Trophoblast cell (in vitro differentiated cells and primary cell): Measurements from ENCODE around the gene MYO10.

ENCODE experiments used
- DNase-seq, 2 donors: peaks; one replicate each; pipeline ENCODE4 v3.0.0-alpha.2; 2016
- H2AFZ ChIP-seq: 2 replicates; pipeline ENCODE4 v1.6.1; 2013; ENCODE audit warnings: low read length, moderate library complexity, mild to moderate bottlenecking; ENCODE audit not compliant: insufficient read depth, poor library complexity
- H2AK5ac ChIP-seq: 2 replicates; pipeline ENCODE4 v1.6.1; 2013; ENCODE audit warnings: mild to moderate bottlenecking, low read length
- H2BK120ac ChIP-seq: 2 replicates; pipeline ENCODE4 v1.6.1; 2013; ENCODE audit warnings: low read length, mild to moderate bottlenecking, moderate library complexity; ENCODE audit not compliant: insufficient read depth, poor library complexity
- H2BK12ac ChIP-seq: 2 replicates; pipeline ENCODE4 v1.6.1; 2013; ENCODE audit warnings: mild to moderate bottlenecking, low read length, moderate library complexity
- H2BK5ac ChIP-seq: 2 replicates; pipeline ENCODE4 v1.6.1; 2013; ENCODE audit warnings: low read length, low read depth, moderate library complexity, mild to moderate bottlenecking; ENCODE audit not compliant: poor library complexity
- H3K14ac ChIP-seq: 2 replicates; pipeline ENCODE4 v1.6.1; 2013; ENCODE audit warnings: mild to moderate bottlenecking, low read length
- H3K18ac ChIP-seq: 2 replicates; pipeline ENCODE4 v1.6.1; 2013; ENCODE audit warnings: mild to moderate bottlenecking, low read length
- H3K23ac ChIP-seq: 2 replicates; pipeline ENCODE4 v1.6.1; 2013; ENCODE audit warnings: low read length
- H3K27ac ChIP-seq: 2 replicates; pipeline ENCODE4 v1.5.1; 2013; ENCODE audit warnings: low read depth, mild to moderate bottlenecking, inconsistent platforms, low read length, moderate library complexity
- H3K27me3 ChIP-seq: 2 replicates; pipeline ENCODE4 v1.6.1; 2013; ENCODE audit warnings: inconsistent platforms, mild to moderate bottlenecking, low read length, moderate library complexity; ENCODE audit not compliant: insufficient read depth
- H3K36me3 ChIP-seq, 2 experiments: 1 replicate in 1 of 2; 2 replicates in 1 of 2; pipeline ENCODE4 v1.6.1; 2013; ENCODE audit warnings: low read length in 2 of 2, mild to moderate bottlenecking in 2 of 2, moderate library complexity in 1 of 2; ENCODE audit not compliant: insufficient read depth in 2 of 2, control insufficient read depth in 1 of 2
- H3K4ac ChIP-seq: 2 replicates; pipeline ENCODE4 v1.6.1; 2013; ENCODE audit warnings: low read depth, mild to moderate bottlenecking, low read length, moderate library complexity
- H3K4me1 ChIP-seq, 2 experiments: 1 replicate in 1 of 2; 2 replicates in 1 of 2; pipeline ENCODE4 v1.6.1; 2013; ENCODE audit warnings: low read length in 2 of 2, mild to moderate bottlenecking in 2 of 2, moderate library complexity in 1 of 2; ENCODE audit not compliant: insufficient read depth in 2 of 2, control insufficient read depth in 1 of 2
- H3K4me2 ChIP-seq: 2 replicates; pipeline ENCODE4 v1.6.1; 2013; ENCODE audit warnings: inconsistent platforms, mild to moderate bottlenecking, low read length, moderate library complexity
- H3K4me3 ChIP-seq: 2 replicates; pipeline ENCODE4 v1.5.1; 2013; ENCODE audit warnings: mild to moderate bottlenecking, low read depth, low read length, inconsistent platforms
- H3K79me1 ChIP-seq: one replicate; pipeline ENCODE4 v1.6.1; 2013; ENCODE audit warnings: low read length
- H3K79me2 ChIP-seq: 2 replicates; pipeline ENCODE4 v1.6.1; 2013; ENCODE audit warnings: low read length, mild to moderate bottlenecking; ENCODE audit not compliant: control insufficient read depth, insufficient read depth, poor library complexity
- H3K9ac ChIP-seq: 2 replicates; pipeline ENCODE4 v1.6.1; 2013; ENCODE audit warnings: mild to moderate bottlenecking, low read length
- H3K9me3 ChIP-seq: 2 replicates; pipeline ENCODE4 v1.6.1; 2013; ENCODE audit warnings: low read depth, mild to moderate bottlenecking, control low read depth, inconsistent platforms, low read length; ENCODE audit not compliant: insufficient read depth
- H4K12ac ChIP-seq: 2 replicates; pipeline ENCODE4 v1.6.1; 2013; ENCODE audit warnings: low read depth, mild to moderate bottlenecking, low read length, moderate library complexity
- H4K8ac ChIP-seq: 2 replicates; pipeline ENCODE4 v1.6.1; 2013; ENCODE audit warnings: low read depth, mild to moderate bottlenecking, low read length, moderate library complexity
- H4K91ac ChIP-seq: one replicate; pipeline ENCODE4 v1.6.1; 2013; ENCODE audit warnings: low read depth, mild to moderate bottlenecking, low read length, moderate library complexity
- WGBS: extraction: QIAGEN DNeasy Blood & Tissue Kit; methylation state at CpG from one replicate; pipeline ENCODE4 v1.1.7; 2013; ENCODE audit warnings: missing lambda C conversion rate; ENCODE audit not compliant: insufficient read length, insufficient coverage; ENCODE audit errors: extremely low coverage; 5-methylcytosine and 5-hydroxymethylcytosine counted together

The MYO10 gene

DNA sequence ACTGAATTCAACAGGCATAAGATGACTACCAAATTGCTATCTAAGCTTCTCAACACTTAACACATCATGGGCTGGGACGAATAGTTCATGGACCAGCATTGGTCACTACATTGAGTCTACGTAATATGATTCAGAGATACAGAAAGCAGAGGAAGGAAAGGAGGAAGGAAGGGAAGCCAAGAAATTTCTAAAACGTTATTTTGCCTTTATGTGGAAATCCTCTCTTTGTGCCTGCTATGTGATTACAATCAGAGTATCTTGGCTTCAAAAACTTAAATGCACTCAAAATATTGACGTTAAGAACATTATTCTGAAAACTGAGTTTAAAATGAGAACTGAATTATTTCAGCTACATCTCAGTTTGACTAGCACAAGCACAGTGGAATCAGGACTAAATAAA, 231.1 kb downstream of the MYO10 start:
- no peaks in the 10 kb centered on the region for H3K27me3 ChIP-seq
- no peak overlapping the region for H2AFZ ChIP-seq
- no peak for DNase-seq
- H4K91ac ChIP-seq, result no peak overlapping the region
- no peak overlapping the region for H3K14ac ChIP-seq
- no peaks in the 10 kb centered on the region for H3K9me3 ChIP-seq
- no peaks in the 10 kb centered on the region for H3K4me1 ChIP-seq
- H2BK12ac ChIP-seq, result no peak overlapping the region
- H3K79me2 ChIP-seq, result no peaks in the 10 kb centered on the region
- no peak overlapping the region for H2AK5ac ChIP-seq
- no peak overlapping the region for H3K4me3 ChIP-seq
- peaks cover 2% of the 10 kb centered on the region for H3K79me1 ChIP-seq
- no peak overlapping the region for H4K12ac ChIP-seq
- no peak overlapping the region for H3K23ac ChIP-seq
- no peak overlapping the region for H2BK5ac ChIP-seq
- H3K36me3 ChIP-seq, result peaks cover 37 to 58% of the 10 kb centered on the region in 2 experiments
- H3K9ac ChIP-seq, result no peak overlapping the region
- H2BK120ac ChIP-seq, result no peak overlapping the region
- H3K4ac ChIP-seq, result no peak overlapping the region
- no peak overlapping the region for H3K4me2 ChIP-seq
- no peak overlapping the region for H4K8ac ChIP-seq
- H3K27ac ChIP-seq, result no peak overlapping the region
- WGBS, result no CpG with 5 or more reads among the region's 4 CpGs
- no peak overlapping the region for H3K18ac ChIP-seq

- no peak overlapping the region for H2AFZ ChIP-seq
- no peak overlapping the region for H3K4ac ChIP-seq
- DNase-seq, result no peak
- no CpG with 5 or more reads among the region's 2 CpGs for WGBS
- no peaks in the 10 kb centered on the region for H3K27me3 ChIP-seq
- H3K4me1 ChIP-seq, result no peaks in the 10 kb centered on the region
- H3K36me3 ChIP-seq, result peaks cover 35 to 53% of the 10 kb centered on the region in 2 experiments
- no peak overlapping the region for H4K91ac ChIP-seq
- no peak overlapping the region for H2BK120ac ChIP-seq
- no peak overlapping the region for H3K14ac ChIP-seq
- no peaks in the 10 kb centered on the region for H3K79me2 ChIP-seq
- H4K8ac ChIP-seq, result no peak overlapping the region
- no peak overlapping the region for H2AK5ac ChIP-seq
- H4K12ac ChIP-seq, result no peak overlapping the region
- H3K23ac ChIP-seq, result no peak overlapping the region
- H2BK12ac ChIP-seq, result no peak overlapping the region
- H3K4me3 ChIP-seq, result no peak overlapping the region
- H2BK5ac ChIP-seq, result no peak overlapping the region
- H3K27ac ChIP-seq, result no peak overlapping the region
- no peaks in the 10 kb centered on the region for H3K9me3 ChIP-seq
- H3K4me2 ChIP-seq, result no peak overlapping the region
- no peak overlapping the region for H3K18ac ChIP-seq
- H3K79me1 ChIP-seq, result no peaks in the 10 kb centered on the region
- H3K9ac ChIP-seq, result no peak overlapping the region
Observed at GRCh38 chr5:16702964-16703363, 233.1 kb downstream of the MYO10 start.

- no peak overlapping the region for H2BK120ac ChIP-seq
- WGBS, result no CpG with 5 or more reads among the region's 48 CpGs
- no peaks in the 10 kb centered on the region for H3K79me1 ChIP-seq
Observed at GRCh38 chr5:16701134-16702099, 234.7 kb downstream of the MYO10 start.

DNA sequence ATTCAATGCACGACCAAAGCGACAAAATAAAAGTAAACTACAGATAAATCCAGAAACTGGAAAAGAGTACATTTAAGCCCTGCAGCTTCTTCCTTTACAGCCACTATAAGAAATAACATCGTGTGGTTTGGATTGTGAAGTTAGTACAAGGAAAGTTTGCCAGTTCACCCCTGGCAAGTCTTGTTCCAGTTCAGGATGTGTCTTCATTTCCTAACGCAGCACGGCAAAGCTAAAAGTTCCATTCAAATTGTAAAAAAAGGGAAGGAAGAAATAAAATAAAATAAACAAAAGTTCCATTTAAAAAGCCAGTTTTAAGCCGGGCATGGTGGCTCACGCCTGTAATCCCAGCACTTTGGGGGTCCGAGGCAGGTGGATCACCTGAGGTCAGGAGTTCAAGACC, 236.0 kb downstream of the MYO10 start:
- H3K23ac ChIP-seq, result no peak overlapping the region
- DNase-seq, result no peak
- no peak overlapping the region for H2BK5ac ChIP-seq
- no peak overlapping the region for H3K4me3 ChIP-seq
- H3K4me2 ChIP-seq, result no peak overlapping the region
- H2AFZ ChIP-seq, result no peak overlapping the region
- no peak overlapping the region for H3K4ac ChIP-seq
- no peaks in the 10 kb centered on the region for H3K27me3 ChIP-seq
- no peak overlapping the region for H3K14ac ChIP-seq
- no peak overlapping the region for H4K8ac ChIP-seq
- H2BK12ac ChIP-seq, result no peak overlapping the region
- no peak overlapping the region for H2AK5ac ChIP-seq
- H3K36me3 ChIP-seq, result peaks cover 28 to 41% of the 10 kb centered on the region in 2 experiments
- H3K27ac ChIP-seq, result no peak overlapping the region
- no peak overlapping the region for H2BK120ac ChIP-seq
- H3K9ac ChIP-seq, result no peak overlapping the region
- H3K9me3 ChIP-seq, result no peaks in the 10 kb centered on the region
- H4K91ac ChIP-seq, result no peak overlapping the region
- WGBS, result no CpG with 5 or more reads among the region's 8 CpGs
- no peaks in the 10 kb centered on the region for H3K79me2 ChIP-seq
- no peaks in the 10 kb centered on the region for H3K79me1 ChIP-seq
- no peaks in the 10 kb centered on the region for H3K4me1 ChIP-seq
- H3K18ac ChIP-seq, result no peak overlapping the region
- no peak overlapping the region for H4K12ac ChIP-seq

More at GRCh38 chr5:16701134-16702099, 234.7 kb downstream of the MYO10 start:
- Histone ChIP-seq H3K4me1 (no peaks in the 10 kb centered on the region), H3K27me3 (no peaks in the 10 kb centered on the region), H3K27ac (no peak overlapping the region), H2AFZ (no peak overlapping the region), H3K9ac (no peak overlapping the region), H3K23ac (no peak overlapping the region), H3K18ac (no peak overlapping the region), H4K12ac (no peak overlapping the region), H2AK5ac (no peak overlapping the region), H3K14ac (no peak overlapping the region), H3K4me3 (no peak overlapping the region), H3K36me3 (peaks cover 28 to 43% of the 10 kb centered on the region in 2 experiments), H3K4me2 (no peak overlapping the region), H3K9me3 (no peaks in the 10 kb centered on the region), H2BK12ac (no peak overlapping the region), H4K91ac (no peak overlapping the region), H2BK5ac (no peak overlapping the region), H3K4ac (no peak overlapping the region), H3K79me2 (no peaks in the 10 kb centered on the region), H4K8ac (no peak overlapping the region)
- DNase-seq, result no peak
